ENCODE results near the gene NECTIN1.
A peak's percentile ranks its signal among the peaks of the same experiment; 100 is the strongest.

NECTIN1 gene

DNA sequence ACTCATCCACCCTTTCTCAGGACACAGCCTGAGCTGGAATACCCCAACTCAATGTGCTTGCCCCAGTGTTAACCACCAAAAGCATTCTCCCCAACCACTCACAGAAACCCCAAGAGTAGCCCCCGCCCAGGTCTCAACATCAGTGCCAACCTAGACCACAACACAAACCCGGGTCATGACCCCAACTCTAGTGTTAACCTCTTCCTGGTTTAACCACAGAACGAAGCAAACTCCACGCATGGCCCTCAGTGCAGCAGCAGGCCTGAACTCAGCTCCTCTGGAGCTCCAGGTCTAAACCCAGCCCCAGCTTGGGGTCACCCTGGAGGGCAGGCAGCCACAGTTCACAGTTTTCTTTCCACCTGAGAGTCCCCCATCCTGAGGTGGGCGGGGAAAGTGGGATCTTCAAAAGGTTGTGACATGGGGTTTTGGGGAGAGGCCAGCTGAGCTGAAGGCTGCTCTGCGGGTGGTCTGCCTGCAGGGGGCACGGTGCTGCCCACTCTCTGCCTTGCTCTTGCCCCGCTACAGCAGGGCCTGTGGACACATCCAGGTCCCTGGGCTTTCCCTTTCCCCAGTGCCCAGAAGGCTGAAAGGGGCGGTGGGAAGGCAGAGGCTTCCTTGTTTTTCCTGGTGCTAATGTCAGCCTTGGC lies 37.9 kb downstream of the NECTIN1 start:
- DNase-seq: peak; percentile 12

DNA sequence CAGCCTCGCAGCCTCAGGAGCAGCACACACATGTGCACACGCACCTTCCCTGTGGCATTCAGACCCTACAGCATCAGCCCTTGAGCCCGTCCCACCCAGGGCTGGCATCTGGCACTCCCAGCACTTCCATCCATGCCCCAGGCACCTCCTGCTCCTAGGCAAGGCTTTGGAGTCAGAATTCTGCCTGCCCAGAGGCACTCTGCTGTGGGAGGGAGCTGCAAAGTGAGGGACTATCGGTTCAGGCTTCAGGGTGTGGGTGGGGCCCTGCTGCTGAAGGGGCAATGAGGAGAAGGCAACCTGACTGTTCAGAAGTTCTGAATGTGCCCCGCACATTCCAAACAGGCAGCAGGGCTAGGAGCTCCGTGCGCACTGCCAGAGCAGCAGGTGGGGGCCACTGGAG lies 39.7 kb downstream of the NECTIN1 start:
- no peak for DNase-seq

- no peak for DNase-seq
These were observed 40.6 kb downstream of the NECTIN1 start for GRCh38 chr11:119688356-119688755.

DNA sequence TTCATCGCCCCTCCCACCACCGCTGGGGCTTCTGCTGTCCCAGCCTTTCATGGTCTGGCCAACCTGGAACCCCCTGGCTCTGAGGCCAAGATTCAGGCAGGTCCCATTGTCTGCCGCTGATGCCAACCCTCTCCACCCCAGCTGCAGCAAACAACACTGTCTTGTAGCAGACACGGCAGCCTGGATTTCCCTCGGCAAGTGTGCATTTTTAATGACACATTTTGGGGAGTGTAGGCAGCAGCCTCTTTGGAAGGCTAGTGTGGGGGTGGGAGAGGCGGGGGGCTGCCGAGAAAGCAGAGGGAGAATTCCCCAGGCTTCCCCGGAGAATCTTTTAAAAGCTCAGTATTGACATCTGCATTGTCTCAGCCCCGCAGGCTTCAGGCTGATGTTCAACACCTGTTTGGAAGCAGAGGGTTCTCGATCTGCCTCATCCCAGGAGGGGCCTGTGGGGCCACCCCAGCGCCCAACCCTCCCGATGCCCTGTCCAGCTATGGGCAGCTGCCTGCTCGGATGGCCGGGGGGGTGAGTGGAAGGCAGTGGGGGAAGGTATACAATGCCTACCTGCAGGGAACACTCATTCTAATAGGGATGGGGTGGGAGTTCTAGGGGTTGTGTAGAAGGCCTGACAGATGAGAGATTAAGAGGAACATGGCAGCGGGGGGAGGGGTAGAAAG lies 41.5 kb downstream of the NECTIN1 start:
- DNase-seq: no peak

GRCh38 chr11:119686177-119686882 lies 42.7 kb downstream of the NECTIN1 start:
- DNase-seq: no peak

DNA sequence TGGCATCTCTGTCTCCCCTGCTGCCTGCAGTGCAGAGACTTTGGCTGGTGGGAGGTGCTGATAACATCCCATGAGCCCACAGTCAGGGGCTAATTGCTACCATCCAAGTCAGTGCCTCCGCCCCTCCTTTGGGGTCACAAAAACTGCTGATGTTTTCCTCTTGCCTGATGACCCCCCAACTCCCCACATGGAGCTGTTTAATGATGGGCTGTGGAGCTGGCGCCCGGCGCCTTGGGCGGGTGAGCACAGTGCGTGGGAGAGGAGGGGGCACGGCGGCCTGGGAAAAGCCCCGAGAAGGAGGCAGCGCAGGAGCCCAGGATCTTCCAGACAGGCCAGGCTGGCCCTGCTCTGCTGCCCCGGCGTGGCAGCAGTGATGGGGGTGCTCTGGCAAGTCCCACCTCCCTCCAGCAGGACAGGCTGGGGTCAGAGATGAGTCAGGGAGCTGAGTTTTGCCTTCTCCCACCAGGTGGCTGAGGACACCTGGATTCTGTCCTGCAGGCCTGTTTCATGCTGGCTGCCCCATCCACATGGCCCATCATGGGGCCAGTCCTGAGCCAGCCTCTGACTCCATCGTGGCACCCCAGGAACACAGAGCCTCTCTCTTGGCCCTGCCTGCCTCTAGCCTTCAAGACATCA lies 43.8 kb downstream of the NECTIN1 start:
- DNase-seq: no peak

GRCh38 chr11:119684361-119685110 lies 44.5 kb downstream of the NECTIN1 start:
- no peak for DNase-seq

GRCh38 chr11:119683783-119684182 lies 45.2 kb downstream of the NECTIN1 start:
- DNase-seq: no peak

DNA sequence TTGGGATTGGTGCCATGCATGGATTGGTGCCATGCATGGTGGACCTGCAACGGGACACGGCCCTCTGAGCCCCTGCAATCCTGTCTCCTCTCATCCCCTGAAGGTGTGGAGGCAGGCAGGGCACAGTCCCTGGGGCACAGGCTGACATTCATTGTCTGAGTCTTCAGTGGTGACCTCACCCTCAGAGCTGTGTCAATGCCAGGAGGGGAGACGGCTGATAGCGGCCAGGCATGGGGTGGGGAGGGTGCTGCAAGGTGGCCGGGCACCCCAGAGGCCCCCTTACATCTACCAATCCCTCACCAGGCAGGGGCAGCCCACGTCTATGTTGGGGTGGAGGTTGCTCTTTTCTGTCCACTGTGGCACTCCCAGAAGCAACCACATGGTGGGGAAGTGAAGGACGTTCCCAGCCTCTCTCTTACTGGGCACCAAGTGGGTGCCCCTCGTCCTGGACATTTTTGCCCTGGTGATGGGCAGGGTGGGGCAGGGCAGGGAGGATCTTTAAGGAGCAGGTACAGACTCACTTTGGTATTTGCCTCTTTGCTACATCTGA lies 47.6 kb downstream of the NECTIN1 start:
- no peak for DNase-seq

DNA sequence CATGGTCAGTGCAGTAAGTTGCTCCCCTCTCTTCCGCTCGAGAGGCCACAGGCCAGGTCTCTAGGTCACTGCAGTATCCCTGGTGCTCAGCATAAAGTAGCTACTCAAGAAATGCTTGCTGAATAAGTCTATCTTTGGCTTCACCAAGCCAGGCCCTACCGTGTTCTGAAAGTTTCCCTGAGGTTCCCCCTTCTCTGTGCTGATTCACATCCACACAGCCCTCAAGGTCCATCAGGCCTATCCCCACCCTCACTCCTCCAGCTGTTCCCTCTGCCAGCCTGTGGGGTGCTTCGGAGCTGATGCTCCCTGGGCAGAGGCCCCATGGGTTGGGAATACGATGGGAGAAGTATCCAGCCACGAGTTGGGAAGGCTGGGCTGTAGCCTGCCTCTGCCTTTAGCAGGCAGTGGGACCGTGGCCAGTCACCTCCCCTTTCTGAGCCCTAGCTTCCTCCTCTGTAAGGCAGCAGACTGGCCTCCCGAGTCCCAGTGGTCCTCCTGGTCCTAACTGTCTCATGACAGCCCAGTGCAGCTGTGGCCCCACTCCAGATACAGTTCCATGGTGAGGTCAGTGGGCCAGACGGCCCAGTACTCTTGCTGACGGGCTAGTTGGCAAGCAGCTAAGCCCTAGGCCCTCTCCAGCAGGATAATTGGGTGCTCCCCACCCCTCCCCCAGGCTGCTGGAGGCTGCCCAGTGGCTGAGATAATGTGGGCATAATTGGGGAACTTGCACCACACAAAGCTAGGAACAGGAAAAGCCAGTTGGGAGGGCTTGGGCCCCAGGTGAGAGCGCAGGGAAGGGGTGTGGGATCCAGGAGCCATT lies 48.2 kb downstream of the NECTIN1 start:
- no peak for DNase-seq

DNA sequence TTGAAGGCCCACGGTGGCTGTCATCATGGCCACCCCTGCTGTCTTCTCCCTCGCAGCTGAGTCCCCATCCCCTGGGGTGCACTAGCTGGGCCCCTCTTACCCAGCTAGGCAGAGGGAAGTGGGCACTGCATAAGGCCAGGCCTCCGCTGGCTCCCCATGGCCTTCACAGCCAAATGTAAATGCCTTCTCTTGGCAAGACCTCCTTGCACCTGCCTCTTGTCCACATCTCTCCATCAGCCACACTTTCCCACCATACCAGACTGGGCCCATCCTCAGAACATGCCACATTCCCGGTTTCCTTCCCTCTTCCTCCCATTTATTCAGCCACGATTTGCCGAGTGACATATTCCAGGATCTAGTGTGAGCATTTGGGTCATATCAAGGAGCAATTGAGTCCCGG lies 49.7 kb downstream of the NECTIN1 start:
- no peak for DNase-seq

DNA sequence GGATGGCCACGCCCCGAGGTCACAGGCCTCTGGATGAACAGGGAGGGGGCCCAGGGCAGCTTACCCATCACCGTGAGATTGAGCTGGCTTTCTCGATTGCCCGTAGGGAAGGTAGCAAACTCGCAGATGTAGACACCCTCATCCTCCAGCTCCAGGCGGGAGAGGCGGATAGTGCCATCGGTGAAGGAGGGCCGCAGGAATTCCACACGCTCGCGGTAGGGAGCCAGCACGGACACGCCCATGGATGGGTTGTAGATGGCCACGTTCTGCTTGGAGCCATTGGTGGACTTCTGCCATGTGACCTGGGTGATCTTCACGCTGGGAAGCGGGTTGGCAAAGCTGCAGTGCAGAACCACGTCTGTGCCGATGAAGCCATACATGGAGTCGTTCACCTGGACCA lies 50.6 kb downstream of the NECTIN1 start:
- DNase-seq: no peak

DNA sequence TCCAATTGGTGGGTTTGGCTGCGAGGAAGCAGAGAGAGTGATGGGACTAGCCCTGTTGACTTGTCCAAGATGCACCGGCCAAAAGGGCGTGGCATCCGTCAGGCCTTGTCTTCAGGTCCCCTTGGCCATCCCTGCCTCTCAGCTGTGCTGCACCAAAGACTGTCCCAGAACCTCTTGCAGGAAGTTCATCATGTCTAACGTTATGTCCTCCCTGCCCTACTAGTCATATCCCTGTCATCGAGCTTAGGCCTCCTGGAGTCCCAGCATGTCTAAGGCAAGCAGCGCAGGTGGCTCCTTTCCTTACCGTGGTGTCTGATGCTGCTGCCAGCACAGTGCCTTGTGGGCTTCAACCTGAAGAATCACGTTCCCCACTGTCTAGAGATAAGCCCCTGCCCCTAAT lies 51.2 kb downstream of the NECTIN1 start:
- DNase-seq: no peak

GRCh38 chr11:119676461-119677020 lies 52.5 kb downstream of the NECTIN1 start:
- no peak for DNase-seq

DNA sequence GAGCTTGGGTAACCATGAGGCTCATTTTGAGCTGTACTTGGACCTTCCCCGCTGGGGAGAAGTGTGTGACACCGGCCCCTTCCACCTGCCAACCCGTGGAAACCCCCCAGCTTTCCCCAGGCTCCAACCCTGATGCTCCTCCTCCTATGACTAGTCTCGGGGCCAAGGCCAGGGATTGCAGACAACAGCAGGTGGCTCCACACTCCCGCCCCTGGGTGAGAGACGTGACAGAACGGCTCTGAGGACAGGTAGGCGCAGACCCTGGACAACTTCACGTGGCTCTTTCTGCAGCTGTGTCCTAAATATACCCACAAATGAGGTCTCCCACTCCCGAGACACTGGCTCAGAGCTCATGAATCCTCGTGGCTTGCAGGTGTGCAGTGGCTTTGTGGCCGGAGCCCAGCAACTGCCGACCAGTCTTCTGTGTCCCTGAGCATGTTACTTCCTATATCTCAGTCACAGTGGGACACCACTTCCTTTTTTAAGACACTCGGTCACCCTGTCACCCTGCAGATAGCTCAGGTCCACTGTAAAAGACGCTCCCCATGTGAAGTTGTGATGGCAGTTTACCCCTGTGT lies 55.2 kb downstream of the NECTIN1 start:
- no peak for DNase-seq

- DNase-seq: no peak
These were observed 55.8 kb downstream of the NECTIN1 start for GRCh38 chr11:119673052-119673758.

DNA sequence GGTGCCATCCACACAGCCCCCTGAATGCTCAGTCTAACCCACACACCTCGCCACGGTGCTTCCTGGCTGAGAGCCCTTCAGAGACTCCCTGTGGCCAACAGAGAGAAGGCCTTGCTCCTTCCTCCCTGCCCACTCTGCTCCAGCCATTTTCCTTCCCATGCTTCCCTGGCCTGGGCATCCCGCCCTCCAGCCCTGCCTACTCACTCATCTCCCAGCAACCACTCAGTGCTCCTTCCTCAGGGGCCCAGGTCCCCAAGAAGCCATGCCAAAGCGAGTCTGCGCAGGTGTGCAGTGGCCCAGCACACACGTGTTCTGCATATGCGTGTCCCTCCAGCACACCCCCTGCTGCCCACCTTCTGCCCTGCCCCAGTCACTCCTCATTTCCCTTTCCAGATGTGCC lies 56.4 kb downstream of the NECTIN1 start:
- no peak for DNase-seq

- DNase-seq: no peak
These were observed 57.4 kb downstream of the NECTIN1 start for GRCh38 chr11:119671561-119672015.

GRCh38 chr11:119671051-119671450 lies 57.9 kb downstream of the NECTIN1 start:
- no peak for DNase-seq

DNA sequence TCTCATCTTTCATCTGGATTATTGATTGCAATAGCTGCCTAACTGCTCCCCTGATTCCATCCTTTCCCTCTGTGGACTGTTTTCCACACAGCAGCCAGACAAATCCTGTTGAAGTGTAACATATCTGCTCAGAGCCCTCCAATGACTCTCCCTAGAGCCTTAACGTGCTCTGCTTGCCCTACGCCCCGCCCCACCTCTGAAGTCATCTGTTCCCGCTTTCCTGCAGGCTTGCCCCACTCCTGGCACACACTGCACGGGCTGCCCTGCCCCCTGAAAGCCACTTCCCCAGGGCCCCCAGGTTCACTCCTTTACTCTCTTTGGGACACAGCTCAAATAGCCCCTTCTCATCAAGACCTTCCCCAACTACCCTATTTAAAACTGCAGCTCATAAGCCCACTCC lies 59.5 kb downstream of the NECTIN1 start:
- DNase-seq: no peak
